ENCODE results near the gene VSTM5. TPM values are rescaled to one million over a fixed set of nuclear protein-coding genes. Genes with fewer than 3 reads are reported as not detected.

The VSTM5 gene
- total RNA-seq, 3 donors from 2014 or later: 0.29 TPM; not detected in 2

DNA sequence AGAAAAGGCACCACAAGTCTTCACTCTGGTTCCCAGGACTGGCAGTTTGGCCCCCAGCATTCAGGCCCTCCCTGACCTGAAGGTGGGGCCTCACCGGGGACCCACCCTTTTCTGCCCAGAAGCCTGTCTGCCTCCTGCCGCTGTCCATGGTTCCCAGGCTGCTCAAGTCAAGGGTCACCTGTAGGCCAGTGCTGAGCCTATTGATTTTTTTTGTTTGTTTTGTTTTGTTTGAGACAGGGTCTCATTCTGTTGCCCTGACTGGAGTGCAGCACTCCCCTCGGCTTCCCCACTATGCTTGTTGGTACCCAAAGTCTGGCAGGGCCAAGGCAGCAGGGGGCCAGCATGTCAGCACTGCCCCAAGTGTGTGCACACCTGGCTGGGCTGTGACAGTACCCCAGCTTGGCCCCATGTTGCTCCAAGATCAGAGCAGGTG lies 77.4 kb downstream of the VSTM5 start:
- intact Hi-C loops (cut with DNase I; ENCODE audit: low total_unique reads): no loop called here

DNA sequence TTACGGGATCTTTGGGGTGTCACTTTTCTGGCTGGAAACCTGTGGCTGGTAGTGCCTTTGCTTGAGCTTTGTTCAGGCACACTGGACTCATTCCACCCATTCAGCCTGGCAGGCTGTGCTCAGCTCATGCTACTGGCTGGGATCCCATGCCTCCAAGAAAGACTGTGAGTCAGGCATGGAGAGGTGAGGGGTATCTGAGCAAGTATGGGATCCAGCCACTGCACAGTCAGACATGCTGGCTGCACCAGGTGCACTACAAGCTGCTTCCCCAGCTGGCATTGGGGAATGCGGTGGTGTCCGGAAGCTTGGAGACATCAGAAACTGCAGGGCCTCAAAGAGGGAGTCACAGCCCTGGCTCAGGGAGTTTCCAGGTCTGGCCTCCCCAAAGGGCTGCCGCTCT lies 78.3 kb downstream of the VSTM5 start:
- H3K9me3 ChIP-seq: peaks cover 0 to 5% of the 10 kb centered on the region in 2 donors
- DNase-seq (ENCODE audit: low spot score in 2 of 2): no peak
- H3K27me3 ChIP-seq: no peaks in the 10 kb centered on the region
- no peaks in the 10 kb centered on the region for H3K4me1 ChIP-seq
- no peaks in the 10 kb centered on the region for H3K36me3 ChIP-seq
- TF ChIP-seq, protein P1, sequence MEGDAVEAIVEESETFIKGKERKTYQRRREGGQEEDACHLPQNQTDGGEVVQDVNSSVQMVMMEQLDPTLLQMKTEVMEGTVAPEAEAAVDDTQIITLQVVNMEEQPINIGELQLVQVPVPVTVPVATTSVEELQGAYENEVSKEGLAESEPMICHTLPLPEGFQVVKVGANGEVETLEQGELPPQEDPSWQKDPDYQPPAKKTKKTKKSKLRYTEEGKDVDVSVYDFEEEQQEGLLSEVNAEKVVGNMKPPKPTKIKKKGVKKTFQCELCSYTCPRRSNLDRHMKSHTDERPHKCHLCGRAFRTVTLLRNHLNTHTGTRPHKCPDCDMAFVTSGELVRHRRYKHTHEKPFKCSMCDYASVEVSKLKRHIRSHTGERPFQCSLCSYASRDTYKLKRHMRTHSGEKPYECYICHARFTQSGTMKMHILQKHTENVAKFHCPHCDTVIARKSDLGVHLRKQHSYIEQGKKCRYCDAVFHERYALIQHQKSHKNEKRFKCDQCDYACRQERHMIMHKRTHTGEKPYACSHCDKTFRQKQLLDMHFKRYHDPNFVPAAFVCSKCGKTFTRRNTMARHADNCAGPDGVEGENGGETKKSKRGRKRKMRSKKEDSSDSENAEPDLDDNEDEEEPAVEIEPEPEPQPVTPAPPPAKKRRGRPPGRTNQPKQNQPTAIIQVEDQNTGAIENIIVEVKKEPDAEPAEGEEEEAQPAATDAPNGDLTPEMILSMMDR (IDR thresholded peaks at IDR 0.05): no peak
- no peak for TF ChIP-seq POLR2AphosphoS5 (IDR thresholded peaks at IDR 0.05)
- no peak for TF ChIP-seq POLR2A (IDR thresholded peaks at IDR 0.05)
- no peak overlapping the region for H3K4me3 ChIP-seq
- H3K27ac ChIP-seq: no peak overlapping the region
- intact Hi-C loops (cut with DNase I; ENCODE audit: low total_unique reads): no loop called here

More for the DNA sequence above, 77.4 kb downstream of the VSTM5 start:
- no peaks in the 10 kb centered on the region for H3K36me3 ChIP-seq
- no peak overlapping the region for H3K27ac ChIP-seq
- TF ChIP-seq POLR2A (IDR thresholded peaks at IDR 0.05) (no peak), POLR2AphosphoS5 (IDR thresholded peaks at IDR 0.05) (no peak)
- TF ChIP-seq, protein P1 (IDR thresholded peaks at IDR 0.05): no peak
- H3K9me3 ChIP-seq: peaks cover 0 to 5% of the 10 kb centered on the region in 2 donors
- no peak for DNase-seq (ENCODE audit: low spot score in 2 of 2)
- H3K4me3 ChIP-seq: no peak overlapping the region
- H3K4me1 ChIP-seq: no peaks in the 10 kb centered on the region
- no peaks in the 10 kb centered on the region for H3K27me3 ChIP-seq

DNA sequence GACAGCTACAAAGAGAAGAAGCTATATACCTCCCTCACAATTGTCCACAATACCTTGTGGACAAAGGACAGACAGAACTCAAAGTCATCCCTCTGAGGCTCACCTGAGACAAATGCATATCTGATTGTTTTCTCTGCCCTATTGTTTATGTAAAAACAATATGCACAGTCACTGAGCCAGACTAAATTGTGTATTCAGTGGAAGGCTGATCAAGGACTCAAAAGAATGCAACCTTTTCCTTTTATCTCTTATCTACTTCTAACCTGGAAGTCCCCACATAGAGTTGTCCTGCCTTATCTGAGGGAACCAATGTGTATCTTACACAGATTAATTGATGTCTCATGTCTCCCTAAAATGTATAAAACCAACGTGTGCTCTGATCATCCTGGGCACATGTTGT lies 80.3 kb downstream of the VSTM5 start:
- Histone ChIP-seq H3K27ac (no peak overlapping the region), H3K4me3 (no peak overlapping the region), H3K36me3 (no peaks in the 10 kb centered on the region), H3K27me3 (no peaks in the 10 kb centered on the region), H3K4me1 (no peaks in the 10 kb centered on the region), H3K9me3 (peaks cover 0 to 5% of the 10 kb centered on the region in 2 donors)
- TF ChIP-seq POLR2A (IDR thresholded peaks at IDR 0.05) (no peak), POLR2AphosphoS5 (IDR thresholded peaks at IDR 0.05) (no peak)
- TF ChIP-seq, protein P1 (IDR thresholded peaks at IDR 0.05): no peak
- no peak for DNase-seq (ENCODE audit: low spot score in 2 of 2)
- intact Hi-C loops (cut with DNase I; ENCODE audit: low total_unique reads): no loop called here

Other genes with a start within 250 kb of the VSTM5 start
- gene CEP295, start 188.9 kb downstream of the VSTM5 start, total RNA-seq: 10 to 100 TPM; 18.9 to 31.2 (median 21.0) TPM
- 100 to 1,000 TPM in 2 of 3 donors, 10 to 100 TPM in 1; 91.5 to 172 (median 154) TPM for gene TAF1D, start 109.1 kb downstream of the VSTM5 start, total RNA-seq
- 10 to 100 TPM; 32.8 to 53.7 (median 53.1) TPM for gene C11orf54, start 108.9 kb downstream of the VSTM5 start, total RNA-seq
- gene MED17, start 66.3 kb downstream of the VSTM5 start, total RNA-seq: 10 to 100 TPM; 20.6 to 47.0 (median 29.8) TPM
- gene HEPHL1, start 170.7 kb upstream of the VSTM5 start, total RNA-seq: under 1 TPM in 2 of 3 donors, not detected in 1; 0.15 to 0.33 TPM

Data from breast epithelium (tissue), 4 donors.